A549 (cell line): ENCODE results near the gene GAD2.

Experiments used
- EP300 ChIP-seq, 2 experiments: fragments of >200 bp; sonication (Bioruptor Twin); formaldehyde crosslinking; IDR thresholded peaks; 2 replicates in 1 of 2; 3 replicates in 1 of 2; pipeline ENCODE4 v1.6.1; 2016 to 2017
- FOSL2 ChIP-seq, 2 experiments: fragments of 450-650 bp in 1 of 2; fragments of >200 bp in 1 of 2; sonication (Bioruptor Twin) in 1 of 2; formaldehyde crosslinking; IDR thresholded peaks; 2 replicates each; pipeline versions ENCODE4 v1.5.0 to v1.6.1; 2016 to 2020; ENCODE audit warnings: mild to moderate bottlenecking in 1 of 2, moderate library complexity in 1 of 2
- HDAC2 ChIP-seq: fragments of 200-600 bp; sonication (generic); IDR thresholded peaks from 2 replicates; pipeline ENCODE4 v1.6.1; 2016
- JUN ChIP-seq, 2 experiments: fragments of >200 bp; sonication (Bioruptor Twin); formaldehyde crosslinking; IDR thresholded peaks; 2 replicates in 1 of 2; 3 replicates in 1 of 2; pipeline ENCODE4 v1.6.1; 2016 to 2017
- RAD21 ChIP-seq, 2 experiments: fragments of >200 bp in 1 of 2; sonication (Bioruptor Twin) in 1 of 2; formaldehyde crosslinking in 1 of 2; IDR thresholded peaks in 1 of 2; conservative IDR thresholded peaks in 1 of 2; 2 replicates in 1 of 2; 3 replicates in 1 of 2; pipeline ENCODE4 v1.6.1; 2012 to 2018; ENCODE audit warnings: inconsistent platforms in 1 of 2
- TF ChIP-seq, protein P1 (sequence below): fragments of 250-450 bp; sonication (Bioruptor Pico); IDR thresholded peaks from 2 replicates; pipeline ENCODE4 v1.5.0; 2021; ENCODE audit warnings: mild to moderate bottlenecking, moderate library complexity, borderline replicate concordance
- TF ChIP-seq, protein P2 (sequence below): fragments of >200 bp; sonication (Bioruptor Twin); formaldehyde crosslinking; IDR thresholded peaks from 3 replicates; pipeline ENCODE4 v1.5.1; 2016
- TF ChIP-seq, protein P3 (sequence below): IDR thresholded peaks from 2 replicates; pipeline ENCODE4 v1.6.1; 2012
- TF ChIP-seq, protein P4 (sequence below): fragments of 450-650 bp; IDR thresholded peaks from 2 replicates; pipeline ENCODE4 v1.6.1; 2014; ENCODE audit warnings: antibody characterized with exemption

DNA sequence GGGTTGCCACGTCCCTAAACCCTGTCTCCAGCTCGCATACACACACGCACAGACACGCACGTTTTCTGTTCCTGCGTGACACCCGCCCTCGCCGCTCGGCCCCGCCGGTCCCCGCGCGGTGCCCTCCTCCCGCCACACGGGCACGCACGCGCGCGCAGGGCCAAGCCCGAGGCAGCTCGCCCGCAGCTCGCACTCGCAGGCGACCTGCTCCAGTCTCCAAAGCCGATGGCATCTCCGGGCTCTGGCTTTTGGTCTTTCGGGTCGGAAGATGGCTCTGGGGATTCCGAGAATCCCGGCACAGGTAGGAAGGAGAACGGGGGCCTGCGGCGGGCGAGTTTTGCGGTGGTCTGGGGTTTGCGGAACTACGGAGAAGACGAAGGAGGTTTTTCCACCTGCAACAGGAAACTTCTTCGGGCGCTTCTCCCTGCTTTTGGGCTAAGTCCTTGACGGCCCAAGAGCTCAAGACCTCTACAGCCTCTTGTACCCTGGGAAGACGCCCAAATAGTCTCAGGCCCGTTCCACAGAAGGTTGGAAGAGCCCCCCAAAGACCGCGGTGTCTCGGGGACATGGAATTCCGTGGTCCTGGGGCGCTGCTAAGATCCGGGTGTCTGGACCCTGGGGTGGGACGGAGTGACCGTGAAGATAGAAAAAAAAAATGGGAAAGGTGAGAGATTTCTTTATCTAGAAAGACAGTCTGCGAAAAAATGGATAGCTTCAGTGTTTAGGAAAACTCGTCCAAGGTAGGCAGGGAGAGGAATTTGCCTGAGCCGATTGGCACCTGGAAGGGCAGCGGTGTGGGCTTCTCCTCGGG, at the start of gene GAD2:
- TF ChIP-seq, protein P1, sequence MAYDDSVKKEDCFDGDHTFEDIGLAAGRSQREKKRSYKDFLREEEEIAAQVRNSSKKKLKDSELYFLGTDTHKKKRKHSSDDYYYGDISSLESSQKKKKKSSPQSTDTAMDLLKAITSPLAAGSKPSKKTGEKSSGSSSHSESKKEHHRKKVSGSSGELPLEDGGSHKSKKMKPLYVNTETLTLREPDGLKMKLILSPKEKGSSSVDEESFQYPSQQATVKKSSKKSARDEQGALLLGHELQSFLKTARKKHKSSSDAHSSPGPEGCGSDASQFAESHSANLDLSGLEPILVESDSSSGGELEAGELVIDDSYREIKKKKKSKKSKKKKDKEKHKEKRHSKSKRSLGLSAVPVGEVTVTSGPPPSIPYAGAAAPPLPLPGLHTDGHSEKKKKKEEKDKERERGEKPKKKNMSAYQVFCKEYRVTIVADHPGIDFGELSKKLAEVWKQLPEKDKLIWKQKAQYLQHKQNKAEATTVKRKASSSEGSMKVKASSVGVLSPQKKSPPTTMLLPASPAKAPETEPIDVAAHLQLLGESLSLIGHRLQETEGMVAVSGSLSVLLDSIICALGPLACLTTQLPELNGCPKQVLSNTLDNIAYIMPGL (CRISPR knock-in tag), result no peak
- TF ChIP-seq, protein P2, sequence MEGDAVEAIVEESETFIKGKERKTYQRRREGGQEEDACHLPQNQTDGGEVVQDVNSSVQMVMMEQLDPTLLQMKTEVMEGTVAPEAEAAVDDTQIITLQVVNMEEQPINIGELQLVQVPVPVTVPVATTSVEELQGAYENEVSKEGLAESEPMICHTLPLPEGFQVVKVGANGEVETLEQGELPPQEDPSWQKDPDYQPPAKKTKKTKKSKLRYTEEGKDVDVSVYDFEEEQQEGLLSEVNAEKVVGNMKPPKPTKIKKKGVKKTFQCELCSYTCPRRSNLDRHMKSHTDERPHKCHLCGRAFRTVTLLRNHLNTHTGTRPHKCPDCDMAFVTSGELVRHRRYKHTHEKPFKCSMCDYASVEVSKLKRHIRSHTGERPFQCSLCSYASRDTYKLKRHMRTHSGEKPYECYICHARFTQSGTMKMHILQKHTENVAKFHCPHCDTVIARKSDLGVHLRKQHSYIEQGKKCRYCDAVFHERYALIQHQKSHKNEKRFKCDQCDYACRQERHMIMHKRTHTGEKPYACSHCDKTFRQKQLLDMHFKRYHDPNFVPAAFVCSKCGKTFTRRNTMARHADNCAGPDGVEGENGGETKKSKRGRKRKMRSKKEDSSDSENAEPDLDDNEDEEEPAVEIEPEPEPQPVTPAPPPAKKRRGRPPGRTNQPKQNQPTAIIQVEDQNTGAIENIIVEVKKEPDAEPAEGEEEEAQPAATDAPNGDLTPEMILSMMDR, result no peak
- TF ChIP-seq FOSL2 (IDR thresholded peaks at IDR 0.05), result no peak
- TF ChIP-seq FOSL2 (CRISPR knock-in tag; IDR thresholded peaks at IDR 0.05), result no peak
- no peak for TF ChIP-seq EP300 (IDR thresholded peaks at IDR 0.05)
- no peak for TF ChIP-seq RAD21 (conservative IDR thresholded peaks at IDR 0.05 in 1 of 2, IDR thresholded peaks at IDR 0.05 in 1 of 2)
- TF ChIP-seq, protein P3, sequence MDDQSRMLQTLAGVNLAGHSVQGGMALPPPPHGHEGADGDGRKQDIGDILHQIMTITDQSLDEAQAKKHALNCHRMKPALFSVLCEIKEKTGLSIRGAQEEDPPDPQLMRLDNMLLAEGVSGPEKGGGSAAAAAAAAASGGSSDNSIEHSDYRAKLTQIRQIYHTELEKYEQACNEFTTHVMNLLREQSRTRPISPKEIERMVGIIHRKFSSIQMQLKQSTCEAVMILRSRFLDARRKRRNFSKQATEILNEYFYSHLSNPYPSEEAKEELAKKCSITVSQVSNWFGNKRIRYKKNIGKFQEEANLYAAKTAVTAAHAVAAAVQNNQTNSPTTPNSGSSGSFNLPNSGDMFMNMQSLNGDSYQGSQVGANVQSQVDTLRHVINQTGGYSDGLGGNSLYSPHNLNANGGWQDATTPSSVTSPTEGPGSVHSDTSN, result no peak
- no peak for TF ChIP-seq JUN (IDR thresholded peaks at IDR 0.05)
- TF ChIP-seq, protein P4, sequence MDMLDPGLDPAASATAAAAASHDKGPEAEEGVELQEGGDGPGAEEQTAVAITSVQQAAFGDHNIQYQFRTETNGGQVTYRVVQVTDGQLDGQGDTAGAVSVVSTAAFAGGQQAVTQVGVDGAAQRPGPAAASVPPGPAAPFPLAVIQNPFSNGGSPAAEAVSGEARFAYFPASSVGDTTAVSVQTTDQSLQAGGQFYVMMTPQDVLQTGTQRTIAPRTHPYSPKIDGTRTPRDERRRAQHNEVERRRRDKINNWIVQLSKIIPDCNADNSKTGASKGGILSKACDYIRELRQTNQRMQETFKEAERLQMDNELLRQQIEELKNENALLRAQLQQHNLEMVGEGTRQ, result no peak
- no peak for TF ChIP-seq HDAC2
